IPS-20b (cell line): Measurements from ENCODE around the gene NR4A2.

Experiments used
- H3K27ac ChIP-seq: one replicate; pipeline ENCODE4 v1.5.1; 2013; ENCODE audit warnings: low read length
- H3K27me3 ChIP-seq: 2 replicates; pipeline ENCODE4 v1.6.1; 2013; ENCODE audit warnings: mild to moderate bottlenecking, low read length, inconsistent platforms; ENCODE audit not compliant: insufficient read depth
- H3K36me3 ChIP-seq: 2 replicates; pipeline ENCODE4 v1.6.1; 2013; ENCODE audit warnings: low read depth, mild to moderate bottlenecking, inconsistent platforms, low read length, moderate library complexity; ENCODE audit not compliant: insufficient read depth
- H3K4me1 ChIP-seq: 2 replicates; pipeline ENCODE4 v1.6.1; 2013; ENCODE audit warnings: mild to moderate bottlenecking, control low read depth, inconsistent platforms, low read length, moderate library complexity; ENCODE audit not compliant: insufficient read depth
- H3K4me3 ChIP-seq: 2 replicates; pipeline ENCODE4 v1.5.1; 2013; ENCODE audit warnings: mild to moderate bottlenecking, low read length, inconsistent platforms
- H3K9ac ChIP-seq: 2 replicates; pipeline ENCODE4 v1.6.1; 2013; ENCODE audit warnings: low read depth, mild to moderate bottlenecking, inconsistent platforms, low read length, moderate library complexity
- H3K9me3 ChIP-seq: 2 replicates; pipeline ENCODE4 v1.6.1; 2013; ENCODE audit warnings: mild to moderate bottlenecking, low read depth, low read length, inconsistent platforms; ENCODE audit not compliant: insufficient read depth

NR4A2 gene

GRCh38 chr2:156347431-156347830 is 14.9 kb upstream of the NR4A2 start:
- Histone ChIP-seq H3K4me3 (no peak overlapping the region), H3K27me3 (peaks cover 17% of the 10 kb centered on the region), H3K27ac (no peak overlapping the region), H3K36me3 (no peaks in the 10 kb centered on the region), H3K4me1 (no peaks in the 10 kb centered on the region), H3K9ac (no peak overlapping the region), H3K9me3 (no peaks in the 10 kb centered on the region)

DNA sequence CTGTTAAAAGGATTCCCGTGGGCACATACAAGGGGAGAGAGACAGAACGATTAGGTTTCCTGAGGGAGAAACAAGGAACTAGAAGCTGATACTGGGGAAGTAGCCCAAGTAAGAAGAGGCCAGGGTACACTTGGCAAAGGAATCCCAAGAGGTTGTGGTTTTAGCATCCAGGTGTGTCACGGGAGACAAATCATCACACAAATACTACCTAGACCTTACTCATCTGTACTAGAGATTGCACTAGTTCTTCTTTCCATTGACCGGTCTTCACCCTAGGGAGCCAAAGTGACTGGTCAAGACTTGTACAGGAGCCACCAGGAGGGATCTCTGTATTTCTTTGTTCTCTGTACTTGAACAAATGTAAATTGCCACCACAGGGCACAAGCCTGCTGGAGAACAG is 14.2 kb upstream of the NR4A2 start:
- Histone ChIP-seq H3K36me3 (no peaks in the 10 kb centered on the region), H3K9ac (no peak overlapping the region), H3K27me3 (peaks cover 17% of the 10 kb centered on the region), H3K27ac (no peak overlapping the region), H3K9me3 (no peaks in the 10 kb centered on the region), H3K4me3 (no peak overlapping the region), H3K4me1 (no peaks in the 10 kb centered on the region)

DNA sequence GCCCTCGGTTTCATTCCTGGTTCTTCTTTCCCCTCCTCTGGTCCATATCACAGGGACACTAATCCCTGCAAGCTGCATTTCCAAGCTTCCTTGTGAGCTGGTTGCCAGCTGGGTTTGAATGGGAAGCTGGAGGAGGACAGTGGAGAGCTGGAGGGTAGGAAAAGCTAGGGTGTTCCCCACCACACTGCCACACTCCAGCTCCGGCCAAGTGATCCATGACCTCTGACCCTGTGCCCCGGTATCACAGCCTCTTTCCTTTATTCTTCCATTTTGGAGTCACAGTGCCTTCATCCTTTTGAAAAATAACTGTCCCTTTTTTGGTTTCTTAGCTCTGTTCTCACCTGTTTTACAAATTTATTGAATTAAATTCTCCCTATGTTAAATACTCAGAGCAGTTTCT is 13.1 kb upstream of the NR4A2 start:
- Histone ChIP-seq H3K9ac (no peak overlapping the region), H3K4me1 (no peaks in the 10 kb centered on the region), H3K27me3 (peaks cover 25% of the 10 kb centered on the region), H3K36me3 (no peaks in the 10 kb centered on the region), H3K9me3 (no peaks in the 10 kb centered on the region), H3K4me3 (no peak overlapping the region), H3K27ac (no peak overlapping the region)

DNA sequence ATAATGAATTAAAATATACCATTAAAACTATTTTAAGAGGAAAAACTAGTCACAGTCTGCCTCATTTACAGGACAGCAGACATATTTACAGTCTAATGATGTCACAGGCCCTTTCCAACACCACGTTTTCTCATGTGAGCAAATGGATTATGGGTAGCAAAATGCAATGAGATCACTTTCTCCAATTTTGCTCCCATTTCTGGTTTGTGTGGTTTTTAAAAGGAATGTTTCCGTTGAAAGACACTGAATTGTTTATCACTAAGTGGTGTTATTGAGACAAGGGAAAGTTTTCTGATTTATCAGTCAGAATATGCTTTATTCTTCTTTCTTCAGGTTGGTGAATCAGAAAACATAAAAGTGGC is 11.4 kb upstream of the NR4A2 start:
- H3K9ac ChIP-seq = no peak overlapping the region

DNA sequence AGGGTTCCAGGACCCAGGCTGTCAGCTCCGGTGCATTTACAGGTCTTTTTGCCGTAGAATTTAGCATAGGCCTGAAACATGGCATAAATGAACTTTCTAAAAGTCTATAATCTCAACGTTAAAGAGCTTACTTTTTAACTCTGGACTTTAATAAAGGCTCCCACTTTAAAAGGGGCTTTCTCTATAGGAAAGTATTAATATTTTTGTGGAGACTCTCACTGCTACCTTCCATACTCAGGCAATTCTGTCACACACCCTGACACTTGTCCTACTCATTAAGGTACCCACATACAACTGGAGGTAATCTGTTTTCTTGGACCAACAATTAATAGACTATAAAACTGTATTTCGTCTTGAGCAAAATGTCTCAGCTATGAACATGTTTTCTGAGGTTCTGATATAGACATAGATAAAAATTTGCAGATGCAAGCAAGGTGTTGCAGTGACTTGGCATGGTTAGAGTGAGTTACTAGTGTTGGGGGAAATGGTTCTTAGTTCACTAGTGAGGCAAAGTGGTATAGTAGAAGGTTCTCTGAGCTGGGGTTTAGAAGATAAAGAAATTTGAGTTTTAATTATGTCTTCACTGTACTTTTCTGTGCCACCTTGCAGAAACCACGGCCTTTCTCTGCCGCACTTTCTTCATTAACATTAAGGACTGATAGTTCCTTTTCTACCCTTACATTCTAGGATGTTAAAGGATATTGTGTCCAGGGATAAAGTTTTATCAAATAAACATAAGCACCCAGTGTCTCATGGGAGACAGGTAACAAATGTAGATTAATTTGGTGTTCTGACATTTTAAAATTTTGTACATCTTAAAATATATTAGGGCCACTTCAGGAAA is 10.8 kb upstream of the NR4A2 start:
- Histone ChIP-seq H3K36me3 (no peaks in the 10 kb centered on the region), H3K4me3 (peak overlapping the region; percentile 76), H3K9ac (peak overlapping the region; percentile 83; the same call in 1 of the 2 replicates), H3K27ac (no peak overlapping the region), H3K9me3 (no peaks in the 10 kb centered on the region), H3K4me1 (peaks cover 14% of the 10 kb centered on the region), H3K27me3 (peaks cover 30% of the 10 kb centered on the region)

More for the DNA sequence above, 11.4 kb upstream of the NR4A2 start:
- H3K4me3 ChIP-seq = no peak overlapping the region
- H3K36me3 ChIP-seq = no peaks in the 10 kb centered on the region
- no peaks in the 10 kb centered on the region for H3K9me3 ChIP-seq
- H3K27ac ChIP-seq = no peak overlapping the region
- H3K4me1 ChIP-seq = peaks cover 8% of the 10 kb centered on the region; the same call in 1 of the 2 replicates
- peaks cover 30% of the 10 kb centered on the region for H3K27me3 ChIP-seq

- no peaks in the 10 kb centered on the region for H3K9me3 ChIP-seq
These were observed 10.0 kb upstream of the NR4A2 start for GRCh38 chr2:156342254-156343095.

GRCh38 chr2:156341452-156342253 is 9.1 kb upstream of the NR4A2 start:
- Histone ChIP-seq H3K9me3 (no peaks in the 10 kb centered on the region), H3K4me3 (peak overlapping the region; percentile 93), H3K9ac (peak overlapping the region; percentile 87), H3K4me1 (peaks cover 14% of the 10 kb centered on the region), H3K27me3 (peaks cover 30% of the 10 kb centered on the region), H3K27ac (peak overlapping the region; percentile 72), H3K36me3 (no peaks in the 10 kb centered on the region)

More at GRCh38 chr2:156342254-156343095, 10.0 kb upstream of the NR4A2 start:
- no peaks in the 10 kb centered on the region for H3K36me3 ChIP-seq
- peak overlapping the region; percentile 93 for H3K4me3 ChIP-seq
- H3K9ac ChIP-seq = peak overlapping the region; percentile 87
- peak overlapping the region; percentile 72 for H3K27ac ChIP-seq
- H3K4me1 ChIP-seq = peaks cover 14% of the 10 kb centered on the region
- peaks cover 30% of the 10 kb centered on the region for H3K27me3 ChIP-seq

- no peaks in the 10 kb centered on the region for H3K9me3 ChIP-seq
- H3K9ac ChIP-seq = peak overlapping the region; percentile 87; the same call in 1 of the 2 replicates
- H3K36me3 ChIP-seq = no peaks in the 10 kb centered on the region
- peak overlapping the region; percentile 93 for H3K4me3 ChIP-seq
- H3K4me1 ChIP-seq = peaks cover 14% of the 10 kb centered on the region
- H3K27me3 ChIP-seq = peaks cover 30% of the 10 kb centered on the region
- H3K27ac ChIP-seq = no peak overlapping the region
These were observed 8.4 kb upstream of the NR4A2 start for GRCh38 chr2:156340804-156341451.

DNA sequence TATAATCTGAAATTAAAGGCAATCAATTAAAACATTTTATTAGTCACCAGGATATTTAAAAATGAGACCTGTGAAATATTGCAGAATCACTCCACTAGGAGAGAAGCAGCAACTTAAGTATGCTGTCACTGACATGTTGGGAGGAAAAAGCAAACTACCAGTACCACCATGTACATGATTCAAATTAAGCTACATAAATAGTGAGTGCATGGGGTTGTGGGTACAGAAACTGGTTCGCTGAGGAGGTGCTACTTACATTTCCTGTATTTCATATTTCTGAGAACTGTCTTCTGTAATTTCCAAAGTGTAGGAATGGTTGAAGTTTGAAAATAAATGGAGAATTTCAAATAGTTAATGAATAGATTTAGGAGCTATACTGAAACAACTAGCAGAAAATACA is 7.9 kb upstream of the NR4A2 start:
- H3K4me3 ChIP-seq = peak overlapping the region; percentile 93; the same call in 1 of the 2 replicates
- H3K27ac ChIP-seq = no peak overlapping the region
- peaks cover 30% of the 10 kb centered on the region for H3K27me3 ChIP-seq
- H3K36me3 ChIP-seq = no peaks in the 10 kb centered on the region
- H3K4me1 ChIP-seq = peaks cover 14% of the 10 kb centered on the region
- H3K9ac ChIP-seq = no peak overlapping the region
- H3K9me3 ChIP-seq = no peaks in the 10 kb centered on the region

DNA sequence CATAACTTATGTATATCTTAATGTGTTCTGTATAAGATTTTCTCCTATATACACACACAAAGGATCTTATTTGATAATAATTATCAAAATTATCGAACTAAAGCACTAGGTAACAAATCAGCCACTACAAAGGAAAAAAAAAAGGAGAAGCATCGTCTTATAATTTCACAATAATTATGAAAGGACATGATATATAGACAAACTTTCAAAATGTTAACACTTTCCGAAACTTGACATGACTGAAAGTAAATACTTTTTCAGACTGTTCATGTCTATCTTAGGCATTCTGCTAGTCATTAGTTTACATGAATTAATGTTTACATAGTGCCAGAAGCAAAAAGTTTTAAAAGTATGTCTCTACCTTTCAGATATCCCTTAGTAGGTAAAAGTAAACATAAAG is 7.3 kb upstream of the NR4A2 start:
- Histone ChIP-seq H3K27me3 (peaks cover 30% of the 10 kb centered on the region), H3K36me3 (no peaks in the 10 kb centered on the region), H3K9me3 (no peaks in the 10 kb centered on the region), H3K4me1 (peaks cover 14% of the 10 kb centered on the region), H3K27ac (no peak overlapping the region), H3K4me3 (no peak overlapping the region), H3K9ac (no peak overlapping the region)
